ENCODE results near the gene MAGEC3. TPM values are rescaled to one million over a fixed set of nuclear protein-coding genes. Genes with fewer than 3 reads are reported as not detected.

MAGEC3 gene
- total and polyA plus RNA-seq, 3 donors from 2014 or later, result 0.47 to 1.2 (median 0.93) TPM

DNA sequence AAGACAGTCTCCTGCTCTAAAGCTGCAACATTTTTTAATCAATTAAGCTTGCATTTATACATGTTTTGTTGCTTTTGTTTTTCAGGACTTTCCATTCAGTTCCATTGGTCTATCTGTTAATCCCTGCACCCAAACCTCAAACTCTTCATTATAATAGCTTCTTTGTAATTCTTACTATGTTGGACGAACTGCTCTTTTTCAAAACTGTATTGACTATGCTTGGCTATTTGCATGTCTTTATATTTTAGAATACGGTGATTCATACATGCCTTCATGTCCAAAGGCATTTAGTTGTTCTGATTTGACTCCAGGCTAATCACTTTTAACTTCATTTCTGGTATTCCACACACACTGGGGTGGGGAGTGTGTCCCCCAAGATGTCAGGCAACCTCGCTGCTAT lies 79.7 kb downstream of the MAGEC3 start:
- no peaks in the 10 kb centered on the region for H3K9me3 ChIP-seq
- intact Hi-C loops (cut with DNase I; ENCODE audit: low total_unique reads), result no loop called here
- no peak overlapping the region for H3K27ac ChIP-seq
- no peak for DNase-seq
- no peaks in the 10 kb centered on the region for H3K4me1 ChIP-seq
- no peak for TF ChIP-seq POLR2A (IDR thresholded peaks at IDR 0.05)
- TF ChIP-seq, protein P1, sequence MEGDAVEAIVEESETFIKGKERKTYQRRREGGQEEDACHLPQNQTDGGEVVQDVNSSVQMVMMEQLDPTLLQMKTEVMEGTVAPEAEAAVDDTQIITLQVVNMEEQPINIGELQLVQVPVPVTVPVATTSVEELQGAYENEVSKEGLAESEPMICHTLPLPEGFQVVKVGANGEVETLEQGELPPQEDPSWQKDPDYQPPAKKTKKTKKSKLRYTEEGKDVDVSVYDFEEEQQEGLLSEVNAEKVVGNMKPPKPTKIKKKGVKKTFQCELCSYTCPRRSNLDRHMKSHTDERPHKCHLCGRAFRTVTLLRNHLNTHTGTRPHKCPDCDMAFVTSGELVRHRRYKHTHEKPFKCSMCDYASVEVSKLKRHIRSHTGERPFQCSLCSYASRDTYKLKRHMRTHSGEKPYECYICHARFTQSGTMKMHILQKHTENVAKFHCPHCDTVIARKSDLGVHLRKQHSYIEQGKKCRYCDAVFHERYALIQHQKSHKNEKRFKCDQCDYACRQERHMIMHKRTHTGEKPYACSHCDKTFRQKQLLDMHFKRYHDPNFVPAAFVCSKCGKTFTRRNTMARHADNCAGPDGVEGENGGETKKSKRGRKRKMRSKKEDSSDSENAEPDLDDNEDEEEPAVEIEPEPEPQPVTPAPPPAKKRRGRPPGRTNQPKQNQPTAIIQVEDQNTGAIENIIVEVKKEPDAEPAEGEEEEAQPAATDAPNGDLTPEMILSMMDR (IDR thresholded peaks at IDR 0.05), result no peak
- WGBS, 2 donors, result 81 to 90% methylated on average over 2 to 3 of the region's 3 CpGs
- no peaks in the 10 kb centered on the region for H3K36me3 ChIP-seq (ENCODE audit: low read depth, missing control alignments)
- no peaks in the 10 kb centered on the region for H3K27me3 ChIP-seq
- no peak overlapping the region for H3K4me3 ChIP-seq

DNA sequence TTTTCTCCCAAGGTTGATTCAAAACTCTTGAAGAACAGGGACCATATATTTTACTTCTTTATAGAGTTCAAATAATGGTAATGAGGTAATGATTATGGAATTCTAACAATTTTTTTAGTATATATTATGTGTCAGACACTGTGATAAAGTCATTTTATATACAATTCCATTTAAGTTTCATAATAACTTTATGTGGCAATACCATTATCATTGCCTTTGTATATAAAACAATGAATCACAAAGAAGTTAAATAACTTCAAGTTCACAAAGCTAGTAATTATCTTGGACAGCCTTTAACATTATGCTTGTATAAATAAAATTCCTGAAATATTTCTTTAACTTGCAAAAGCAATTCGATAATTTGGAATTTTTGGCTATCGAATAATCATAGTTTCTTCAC lies 86.2 kb downstream of the MAGEC3 start:
- Histone ChIP-seq H3K27ac (no peak overlapping the region), H3K36me3 (ENCODE audit: low read depth, missing control alignments) (no peaks in the 10 kb centered on the region), H3K4me3 (no peak overlapping the region), H3K27me3 (no peaks in the 10 kb centered on the region), H3K4me1 (no peaks in the 10 kb centered on the region), H3K9me3 (no peaks in the 10 kb centered on the region)
- no peak for DNase-seq
- WGBS, 2 donors, result 91 to 95% methylated on average over 2 of the region's 2 CpGs
- TF ChIP-seq, protein P1 (IDR thresholded peaks at IDR 0.05), result no peak
- TF ChIP-seq POLR2A (IDR thresholded peaks at IDR 0.05), result no peak
- intact Hi-C loops (cut with DNase I; ENCODE audit: low total_unique reads), result no loop called here

DNA sequence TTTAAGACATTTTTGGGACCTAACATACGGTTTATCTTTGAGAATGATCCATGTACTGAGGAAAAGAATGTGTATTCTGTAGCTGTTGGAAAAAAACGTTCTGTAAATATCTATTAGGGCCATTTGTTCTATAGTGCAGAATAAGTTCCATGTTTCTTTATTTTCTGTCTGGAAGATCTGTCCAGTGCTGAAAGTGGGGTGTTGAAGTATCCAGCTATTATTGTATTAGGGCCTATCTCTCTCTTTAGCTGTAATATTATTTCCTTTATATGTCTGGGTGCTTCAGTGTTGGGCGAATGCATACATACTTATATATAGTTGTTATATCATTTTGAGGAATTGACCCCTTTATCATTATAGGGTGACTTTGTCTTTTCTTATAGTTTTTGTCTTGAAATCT lies 90.3 kb downstream of the MAGEC3 start:
- H3K27me3 ChIP-seq, result no peaks in the 10 kb centered on the region
- no peaks in the 10 kb centered on the region for H3K4me1 ChIP-seq
- no peak overlapping the region for H3K27ac ChIP-seq
- WGBS, 2 donors, result 72 to 81% methylated on average over 3 of the region's 3 CpGs
- TF ChIP-seq POLR2A (IDR thresholded peaks at IDR 0.05), result no peak
- TF ChIP-seq, protein P1 (IDR thresholded peaks at IDR 0.05), result no peak
- intact Hi-C loops (cut with DNase I; ENCODE audit: low total_unique reads), result no loop called here
- no peaks in the 10 kb centered on the region for H3K9me3 ChIP-seq
- H3K4me3 ChIP-seq, result no peak overlapping the region
- H3K36me3 ChIP-seq (ENCODE audit: low read depth, missing control alignments), result no peaks in the 10 kb centered on the region
- DNase-seq, result no peak

DNA sequence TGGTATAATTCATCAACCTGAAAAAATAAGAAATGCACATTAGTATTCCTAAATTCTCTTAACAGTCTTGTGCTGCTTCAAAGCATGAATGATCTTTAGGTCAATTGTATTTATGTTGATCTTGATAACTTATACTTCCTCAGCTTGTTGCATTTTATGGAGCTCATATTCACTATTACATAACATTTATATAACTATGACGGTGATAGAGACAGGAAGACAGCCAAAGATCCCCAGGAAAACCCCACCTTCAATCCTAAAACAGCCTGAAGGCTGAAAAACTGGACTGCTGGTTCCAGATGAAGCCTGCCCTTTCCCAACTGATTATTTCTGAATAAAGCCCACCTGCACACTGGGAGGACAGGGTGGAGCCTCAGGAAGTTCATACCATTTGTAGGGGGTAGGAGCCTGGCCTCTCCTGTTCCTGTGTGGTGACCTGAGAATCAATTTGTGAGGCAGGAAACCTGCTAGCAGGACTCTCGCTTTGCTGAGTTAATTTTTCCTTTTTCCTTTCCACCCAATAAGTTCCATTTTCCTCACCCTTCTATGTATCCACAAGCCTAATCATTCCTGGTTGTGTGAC lies 96.0 kb downstream of the MAGEC3 start:
- H3K4me1 ChIP-seq, result no peaks in the 10 kb centered on the region
- 65 to 66% methylated on average over 2 of the region's 2 CpGs for WGBS, 2 donors
- no peak overlapping the region for H3K4me3 ChIP-seq
- intact Hi-C loops (cut with DNase I; ENCODE audit: low total_unique reads), result no loop called here
- no peaks in the 10 kb centered on the region for H3K27me3 ChIP-seq
- no peaks in the 10 kb centered on the region for H3K9me3 ChIP-seq
- no peak overlapping the region for H3K27ac ChIP-seq
- DNase-seq, result no peak
- no peaks in the 10 kb centered on the region for H3K36me3 ChIP-seq (ENCODE audit: low read depth, missing control alignments)
- TF ChIP-seq, protein P1 (IDR thresholded peaks at IDR 0.05), result no peak
- no peak for TF ChIP-seq POLR2A (IDR thresholded peaks at IDR 0.05)

DNA sequence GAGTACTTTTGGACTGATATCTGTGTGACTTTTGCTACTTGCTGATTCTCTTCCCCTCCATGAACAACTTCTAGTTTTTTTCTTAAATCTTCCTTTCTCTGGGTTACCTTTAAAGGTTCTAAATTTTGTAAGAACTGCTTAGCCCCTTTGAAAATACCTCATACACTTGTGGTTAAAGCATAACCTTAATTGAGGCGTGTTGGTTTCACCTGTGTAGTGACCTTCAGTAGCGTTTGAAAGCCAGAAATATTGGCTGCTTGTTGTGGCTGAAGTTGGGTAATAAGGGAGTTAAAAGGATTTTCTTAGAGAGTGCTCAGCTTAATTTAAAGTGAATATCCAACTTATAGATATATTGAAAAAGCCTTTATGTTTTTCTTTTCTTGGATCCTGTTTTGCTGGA lies 97.5 kb downstream of the MAGEC3 start:
- WGBS, 2 donors, result 88 to 94% methylated on average over 2 of the region's 2 CpGs
- TF ChIP-seq, protein P1 (IDR thresholded peaks at IDR 0.05), result no peak
- no peak for TF ChIP-seq POLR2A (IDR thresholded peaks at IDR 0.05)

More for the DNA sequence above, 97.5 kb downstream of the MAGEC3 start:
- DNase-seq, result no peak
- no peaks in the 10 kb centered on the region for H3K9me3 ChIP-seq
- no peaks in the 10 kb centered on the region for H3K4me1 ChIP-seq
- H3K27ac ChIP-seq, result no peak overlapping the region
- H3K27me3 ChIP-seq, result no peaks in the 10 kb centered on the region
- H3K4me3 ChIP-seq, result no peak overlapping the region
- no peaks in the 10 kb centered on the region for H3K36me3 ChIP-seq (ENCODE audit: low read depth, missing control alignments)
- intact Hi-C loops (cut with DNase I; ENCODE audit: low total_unique reads), result no loop called here

Data from testis (tissue), 3 donors.